ENCODE measurements around the gene WNK3. TPM values are rescaled to one million over a fixed set of nuclear protein-coding genes. Genes with fewer than 3 reads are reported as not detected.

WNK3 gene
- total RNA-seq, 1 donor from 2014 or later, result 3.1 TPM

- DNase-seq (ENCODE audit: low read depth), result no peak
- Histone ChIP-seq H3K36me3 (ENCODE audit: control insufficient read depth, insufficient read depth, low read length) (no peaks in the 10 kb centered on the region), H3K4me3 (ENCODE audit: low read depth, low read length) (no peak overlapping the region), H3K27me3 (ENCODE audit: control insufficient read depth, insufficient read depth, low read length) (no peaks in the 10 kb centered on the region)
- TF ChIP-seq, protein P1, sequence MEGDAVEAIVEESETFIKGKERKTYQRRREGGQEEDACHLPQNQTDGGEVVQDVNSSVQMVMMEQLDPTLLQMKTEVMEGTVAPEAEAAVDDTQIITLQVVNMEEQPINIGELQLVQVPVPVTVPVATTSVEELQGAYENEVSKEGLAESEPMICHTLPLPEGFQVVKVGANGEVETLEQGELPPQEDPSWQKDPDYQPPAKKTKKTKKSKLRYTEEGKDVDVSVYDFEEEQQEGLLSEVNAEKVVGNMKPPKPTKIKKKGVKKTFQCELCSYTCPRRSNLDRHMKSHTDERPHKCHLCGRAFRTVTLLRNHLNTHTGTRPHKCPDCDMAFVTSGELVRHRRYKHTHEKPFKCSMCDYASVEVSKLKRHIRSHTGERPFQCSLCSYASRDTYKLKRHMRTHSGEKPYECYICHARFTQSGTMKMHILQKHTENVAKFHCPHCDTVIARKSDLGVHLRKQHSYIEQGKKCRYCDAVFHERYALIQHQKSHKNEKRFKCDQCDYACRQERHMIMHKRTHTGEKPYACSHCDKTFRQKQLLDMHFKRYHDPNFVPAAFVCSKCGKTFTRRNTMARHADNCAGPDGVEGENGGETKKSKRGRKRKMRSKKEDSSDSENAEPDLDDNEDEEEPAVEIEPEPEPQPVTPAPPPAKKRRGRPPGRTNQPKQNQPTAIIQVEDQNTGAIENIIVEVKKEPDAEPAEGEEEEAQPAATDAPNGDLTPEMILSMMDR (IDR thresholded peaks at IDR 0.05; ENCODE audit: insufficient read depth, low read length, poor library complexity, severe bottlenecking), result no peak
Measured at GRCh38 chrX:54281676-54282075, 76.2 kb downstream of the WNK3 start.

GRCh38 chrX:54280466-54280865 is 77.4 kb downstream of the WNK3 start:
- no peak for DNase-seq (ENCODE audit: low read depth)
- Histone ChIP-seq H3K4me3 (ENCODE audit: low read depth, low read length) (no peak overlapping the region), H3K36me3 (ENCODE audit: control insufficient read depth, insufficient read depth, low read length) (no peaks in the 10 kb centered on the region), H3K27me3 (ENCODE audit: control insufficient read depth, insufficient read depth, low read length) (no peaks in the 10 kb centered on the region)
- TF ChIP-seq, protein P1 (IDR thresholded peaks at IDR 0.05; ENCODE audit: insufficient read depth, low read length, poor library complexity, severe bottlenecking), result no peak

- DNase-seq (ENCODE audit: low read depth), result no peak
- Histone ChIP-seq H3K4me3 (ENCODE audit: low read depth, low read length) (no peak overlapping the region), H3K27me3 (ENCODE audit: control insufficient read depth, insufficient read depth, low read length) (no peaks in the 10 kb centered on the region), H3K36me3 (ENCODE audit: control insufficient read depth, insufficient read depth, low read length) (no peaks in the 10 kb centered on the region)
- TF ChIP-seq, protein P1 (IDR thresholded peaks at IDR 0.05; ENCODE audit: insufficient read depth, low read length, poor library complexity, severe bottlenecking), result no peak
Measured at GRCh38 chrX:54271664-54272063, 86.2 kb downstream of the WNK3 start.

- Histone ChIP-seq H3K36me3 (ENCODE audit: control insufficient read depth, insufficient read depth, low read length) (no peaks in the 10 kb centered on the region), H3K27me3 (ENCODE audit: control insufficient read depth, insufficient read depth, low read length) (no peaks in the 10 kb centered on the region), H3K4me3 (ENCODE audit: low read depth, low read length) (no peak overlapping the region)
- TF ChIP-seq, protein P1 (IDR thresholded peaks at IDR 0.05; ENCODE audit: insufficient read depth, low read length, poor library complexity, severe bottlenecking), result peak; percentile 25
- DNase-seq (ENCODE audit: low read depth), result peak; percentile 1
Measured at GRCh38 chrX:54248309-54248708, 109.5 kb downstream of the WNK3 start.

GRCh38 chrX:54246866-54247265 is 111.0 kb downstream of the WNK3 start:
- Histone ChIP-seq H3K4me3 (ENCODE audit: low read depth, low read length) (no peak overlapping the region), H3K36me3 (ENCODE audit: control insufficient read depth, insufficient read depth, low read length) (no peaks in the 10 kb centered on the region), H3K27me3 (ENCODE audit: control insufficient read depth, insufficient read depth, low read length) (no peaks in the 10 kb centered on the region)
- TF ChIP-seq, protein P1 (IDR thresholded peaks at IDR 0.05; ENCODE audit: insufficient read depth, low read length, poor library complexity, severe bottlenecking), result no peak
- DNase-seq (ENCODE audit: low read depth), result no peak

- no peaks in the 10 kb centered on the region for H3K36me3 ChIP-seq (ENCODE audit: control insufficient read depth, insufficient read depth, low read length)
- DNase-seq (ENCODE audit: low read depth), result no peak
- TF ChIP-seq, protein P1 (IDR thresholded peaks at IDR 0.05; ENCODE audit: insufficient read depth, low read length, poor library complexity, severe bottlenecking), result no peak
- H3K4me3 ChIP-seq (ENCODE audit: low read depth, low read length), result no peak overlapping the region
- no peaks in the 10 kb centered on the region for H3K27me3 ChIP-seq (ENCODE audit: control insufficient read depth, insufficient read depth, low read length)
Measured at GRCh38 chrX:54238588-54238987, 119.3 kb downstream of the WNK3 start.

All from kidney epithelial cell (primary cell).